H1 (cell line): ENCODE measurements around the gene VAV2. TPM values are rescaled to one million over a fixed set of nuclear protein-coding genes. Genes with fewer than 3 reads are reported as not detected.

Source experiments
- CTCF ChIA-PET: fragments of 300-600 bp; sonication (Branson Sonifier 250); formaldehyde crosslinking; loops from one replicate; lab custom pipeline; 2021; ENCODE audit not compliant: partially characterized antibody; lab: Charles Lee
- POLR2A ChIA-PET: fragments of 300-600 bp; sonication (Branson Sonifier 250); formaldehyde crosslinking; loops from one replicate; lab custom pipeline; 2021; ENCODE audit warnings: inconsistent platforms; ENCODE audit not compliant: partially characterized antibody; lab: Charles Lee
- DNase-seq, 2 experiments: peaks; one replicate each; pipeline versions ENCODE4 v3.0.0 to v3.0.0-alpha.2; 2010 to 2022; ENCODE audit warnings: low spot score in 2 of 2, low read depth in 1 of 2, mixed read lengths in 1 of 2
- FAIRE-seq: peaks from 2 replicates; lab custom pipeline; 2011; peaks lifted over from hg19 to GRCh38; lab: Jason Lieb, UNC
- H2AFZ ChIP-seq: 2 replicates; pipeline ENCODE4 v1.8.1; 2012; ENCODE audit warnings: low read length, inconsistent platforms
- H2AK5ac ChIP-seq: 2 replicates; pipeline ENCODE4 v1.6.1; 2013; ENCODE audit warnings: low read depth, low read length
- H2BK120ac ChIP-seq: replicated peaks from 2 replicates; pipeline ENCODE3; 2013; ENCODE audit warnings: low read depth, low read length, inconsistent platforms
- H2BK12ac ChIP-seq: 2 replicates; pipeline ENCODE4 v1.6.1; 2013; ENCODE audit warnings: low read depth, low read length
- H2BK15ac ChIP-seq: 2 replicates; pipeline ENCODE4 v1.6.1; 2013; ENCODE audit warnings: low read length
- H2BK20ac ChIP-seq: 2 replicates; pipeline ENCODE4 v1.6.1; 2013; ENCODE audit warnings: low read length
- H2BK5ac ChIP-seq: 2 replicates; pipeline ENCODE4 v1.6.1; 2013; ENCODE audit warnings: low read depth, low read length
- H3K14ac ChIP-seq: 2 replicates; pipeline ENCODE4 v1.6.1; 2013; ENCODE audit warnings: inconsistent platforms; ENCODE audit not compliant: insufficient read length
- H3K18ac ChIP-seq: 2 replicates; pipeline ENCODE4 v1.6.1; 2013; ENCODE audit warnings: low read length; ENCODE audit errors: extremely low read depth
- H3K23ac ChIP-seq: 2 replicates; pipeline ENCODE4 v1.6.1; 2013; ENCODE audit warnings: inconsistent platforms; ENCODE audit not compliant: insufficient read length
- H3K23me2 ChIP-seq: 2 replicates; pipeline ENCODE4 v1.6.1; 2013; ENCODE audit warnings: low read depth, low read length
- H3K27ac ChIP-seq: 2 replicates; pipeline ENCODE4 v1.6.1; 2011; ENCODE audit warnings: low read depth, low read length, inconsistent platforms
- H3K27me3 ChIP-seq, 4 experiments: replicated peaks in 1 of 4; 1 replicate in 1 of 4; 2 replicates in 3 of 4; pipeline versions ENCODE4 v1.6.1 to v1.8.1; 2011 to 2013; ENCODE audit warnings: low read length in 3 of 4, mild to moderate bottlenecking in 3 of 4, inconsistent platforms in 2 of 4, mixed read lengths in 2 of 4, moderate library complexity in 1 of 4; ENCODE audit not compliant: control insufficient read depth in 3 of 4, insufficient read depth in 3 of 4; ENCODE audit errors: extremely low read depth in 1 of 4
- H3K36me3 ChIP-seq, 4 experiments: 2 replicates each; pipeline versions ENCODE4 v1.6.1 to v1.8.1; 2011 to 2013; ENCODE audit warnings: mild to moderate bottlenecking in 4 of 4, low read length in 3 of 4, moderate library complexity in 2 of 4, control low read depth in 1 of 4, inconsistent platforms in 1 of 4; ENCODE audit not compliant: insufficient read depth in 4 of 4, control insufficient read depth in 2 of 4
- H3K4ac ChIP-seq: replicated peaks from 2 replicates; pipeline ENCODE3; 2013; ENCODE audit warnings: low read length, low read depth, mixed read lengths, inconsistent platforms; ENCODE audit not compliant: insufficient read length
- H3K4me1 ChIP-seq, 4 experiments: replicated peaks in 1 of 4; 1 replicate in 1 of 4; 2 replicates in 3 of 4; pipeline versions ENCODE4 v1.6.1 to v1.8.1; 2011 to 2013; ENCODE audit warnings: low read length in 3 of 4, inconsistent platforms in 2 of 4, mixed read lengths in 1 of 4; ENCODE audit not compliant: insufficient read depth in 4 of 4, control insufficient read depth in 3 of 4
- H3K4me2 ChIP-seq, 2 experiments: 2 replicates each; pipeline versions ENCODE4 v1.6.1 to v1.8.1; 2011 to 2013; ENCODE audit warnings: low read depth in 2 of 2, low read length in 2 of 2, control low read depth in 1 of 2, inconsistent platforms in 1 of 2, mild to moderate bottlenecking in 1 of 2; ENCODE audit not compliant: insufficient read depth in 1 of 2
- H3K4me3 ChIP-seq, 4 experiments: fragments of 200-600, 300-600 bp in 1 of 4; sonication (generic), shearing (Covaris generic), sonication (Bioruptor Twin) in 1 of 4; 2 replicates each; pipeline versions ENCODE4 v1.5.1 to v1.8.1; 2011 to 2016; ENCODE audit warnings: low read length in 4 of 4, low read depth in 3 of 4, control low read depth in 2 of 4, inconsistent platforms in 2 of 4, mild to moderate bottlenecking in 2 of 4, mixed read lengths in 1 of 4, moderate library complexity in 1 of 4; ENCODE audit not compliant: insufficient read depth in 2 of 4; ENCODE audit errors: extremely low read depth in 1 of 4
- H3K56ac ChIP-seq: replicated peaks from 2 replicates; pipeline ENCODE3; 2013; ENCODE audit warnings: low read depth, mild to moderate bottlenecking, mixed read lengths, low read length, inconsistent platforms; ENCODE audit not compliant: insufficient read length
- H3K79me1 ChIP-seq: 2 replicates; pipeline ENCODE4 v1.6.1; 2013; ENCODE audit warnings: low read depth, low read length, control low read depth
- H3K79me2 ChIP-seq, 2 experiments: 2 replicates each; pipeline versions ENCODE4 v1.6.1 to v1.8.1; 2012 to 2013; ENCODE audit warnings: low read length in 2 of 2, mild to moderate bottlenecking in 2 of 2, inconsistent platforms in 1 of 2; ENCODE audit not compliant: insufficient read depth in 2 of 2, control insufficient read depth in 1 of 2
- H3K9ac ChIP-seq, 4 experiments: replicated peaks in 1 of 4; 1 replicate in 1 of 4; 2 replicates in 3 of 4; pipeline versions ENCODE4 v1.6.1 to v1.8.1; 2011 to 2013; ENCODE audit warnings: low read depth in 3 of 4, low read length in 3 of 4, control low read depth in 2 of 4, mild to moderate bottlenecking in 2 of 4, moderate library complexity in 2 of 4, inconsistent platforms in 1 of 4; ENCODE audit errors: extremely low read depth in 1 of 4
- H3K9me3 ChIP-seq, 2 experiments: 2 replicates each; pipeline versions ENCODE4 v1.6.1 to v1.8.1; 2012 to 2013; ENCODE audit warnings: mild to moderate bottlenecking in 2 of 2, moderate library complexity in 2 of 2, control low read depth in 1 of 2, inconsistent platforms in 1 of 2, low read depth in 1 of 2, low read length in 1 of 2, mixed read lengths in 1 of 2; ENCODE audit not compliant: insufficient read depth in 2 of 2
- H4K20me1 ChIP-seq, 2 experiments: replicated peaks in 1 of 2; 2 replicates each; pipeline versions ENCODE3 to v1.8.1; 2011 to 2013; ENCODE audit warnings: inconsistent platforms in 2 of 2, low read length in 2 of 2, mild to moderate bottlenecking in 1 of 2; ENCODE audit not compliant: insufficient read depth in 2 of 2, control insufficient read depth in 1 of 2
- H4K5ac ChIP-seq: 2 replicates; pipeline ENCODE4 v1.6.1; 2013; ENCODE audit warnings: low read length, low read depth, mixed read lengths, inconsistent platforms; ENCODE audit not compliant: insufficient read length
- H4K8ac ChIP-seq: 2 replicates; pipeline ENCODE4 v1.8.0; 2013; ENCODE audit warnings: mild to moderate bottlenecking, moderate library complexity, low read length, inconsistent platforms; ENCODE audit not compliant: insufficient read depth; ENCODE audit errors: extremely low read depth
- H4K91ac ChIP-seq: replicated peaks from 2 replicates; pipeline ENCODE3; 2013; ENCODE audit warnings: low read length, mixed read lengths, inconsistent platforms; ENCODE audit not compliant: insufficient read length
- WGBS, 2 experiments: shearing (Covaris generic) in 1 of 2; methylation state at CpG; one replicate each; pipeline versions ENCODE4 v1.1.6 to v1.1.7; 2013 to 2015; ENCODE audit warnings: low lambda C conversion rate in 2 of 2, mixed read lengths in 2 of 2, inconsistent platforms in 1 of 2, low coverage in 1 of 2, missing lambda C conversion rate in 1 of 2; ENCODE audit not compliant: insufficient replicate concordance in 2 of 2, insufficient coverage in 1 of 2, insufficient read length in 1 of 2; ENCODE audit errors: extremely low coverage in 1 of 2, missing lambda C conversion rate in 1 of 2; 5-methylcytosine and 5-hydroxymethylcytosine counted together
- polyA plus RNA-seq, 7 experiments: library from polyadenylated mRNA; depleted of rRNA in 3 of 7; stranded (reverse) in 5 of 7; unstranded in 2 of 7; fragments of >200 nt in 5 of 7; fragments of 200-250 nt in 2 of 7; gene quantifications; 1 replicate in 5 of 7; 2 replicates in 1 of 7; 4 replicates in 1 of 7; pipeline versions ENCODE4 v1.2.1 to v1.2.3, GENCODE V29; 2011 to 2013; ENCODE audit warnings: missing spikeins in 2 of 7, mixed read lengths in 2 of 7
- total RNA-seq: library from RNA; stranded (reverse); fragmentation: NEBNext Ultra II Directional; extraction: Animal tissue kit (Norgen Biotek cat#: 25700); gene quantifications from 2 replicates; pipeline ENCODE4 v1.2.1, GENCODE V29; 2021

VAV2 gene
- total and polyA plus RNA-seq, 2 of the 8 experiments (the other 6 are each of a cell fraction or from before 2014, with no cell fraction given), result 13.6 to 37.6 TPM

- POLR2A ChIA-PET, result no interaction called here
These were observed 22.8 kb upstream of the VAV2 start for GRCh38 chr9:134014946-134015345.

More at GRCh38 chr9:134014946-134015345, 22.8 kb upstream of the VAV2 start:
- FAIRE-seq, result no peak
- H2BK12ac ChIP-seq, result no peak overlapping the region
- no peak for DNase-seq
- peaks cover 26 to 42% of the 10 kb centered on the region in 2 experiments for H3K9me3 ChIP-seq
- H3K4me1 ChIP-seq, result no peaks in the 10 kb centered on the region
- no peaks in the 10 kb centered on the region for H3K79me2 ChIP-seq
- H3K27me3 ChIP-seq, result no peaks in the 10 kb centered on the region
- H4K91ac ChIP-seq, result no peak overlapping the region
- H3K9ac ChIP-seq, result no peak overlapping the region
- H3K4me2 ChIP-seq, result no peak overlapping the region
- no peak overlapping the region for H2AK5ac ChIP-seq
- H3K18ac ChIP-seq, result no peak overlapping the region
- H3K4ac ChIP-seq, result no peak overlapping the region
- no peak overlapping the region for H3K14ac ChIP-seq
- H3K4me3 ChIP-seq, result no peak overlapping the region
- H2BK20ac ChIP-seq, result no peak overlapping the region
- H4K8ac ChIP-seq, result no peak overlapping the region
- no peak overlapping the region for H2BK120ac ChIP-seq
- no peaks in the 10 kb centered on the region for H3K36me3 ChIP-seq
- no peak overlapping the region for H3K27ac ChIP-seq
- H2BK5ac ChIP-seq, result no peak overlapping the region
- H3K23ac ChIP-seq, result no peak overlapping the region
- WGBS, 2 experiments, result 83% methylated on average over 2 of the region's 2 CpGs; no CpG with 5 or more reads in 1 of the 2 experiments
- CTCF ChIA-PET, result interaction anchor here (1.1 kb wide), 1 partner anchor 9 kb away, joined by 3 read pairs; no protein-coding TSS in a partner anchor
- no peak overlapping the region for H2BK15ac ChIP-seq
- no peaks in the 10 kb centered on the region for H3K79me1 ChIP-seq
- no peaks in the 10 kb centered on the region for H4K20me1 ChIP-seq
- no peak overlapping the region for H2AFZ ChIP-seq
- H3K56ac ChIP-seq, result no peak overlapping the region
- no peaks in the 10 kb centered on the region for H3K23me2 ChIP-seq
- H4K5ac ChIP-seq, result no peak overlapping the region
